ENCODE measurements around the gene CHRM4. TPM values are rescaled to one million over a fixed set of nuclear protein-coding genes. Genes with fewer than 3 reads are reported as not detected.

Gene CHRM4
- polyA plus RNA-seq, 3 donors = 0.16 to 0.34 (median 0.28) TPM

Other genes starting within 250 kb of the CHRM4 start
- 10 to 100 TPM; 12.8 to 18.0 (median 13.8) TPM for gene CREB3L1, start 114.1 kb downstream of the CHRM4 start, polyA plus RNA-seq (ENCODE audit: insufficient read length in 3 of 3)
- gene DGKZ, start 44.3 kb downstream of the CHRM4 start, polyA plus RNA-seq (ENCODE audit: insufficient read length in 3 of 3) = 10 to 100 TPM; 38.3 to 39.8 (median 38.9) TPM
- 1,000 to 10,000 TPM in 1 of 3 donors, 100 to 1,000 TPM in 2; 768 to 1,134 (median 903) TPM for gene MDK, start 10.1 kb downstream of the CHRM4 start, polyA plus RNA-seq (ENCODE audit: insufficient read length in 3 of 3)
- 10 to 100 TPM; 26.6 to 27.4 (median 27.1) TPM for gene AMBRA1, start 202.2 kb upstream of the CHRM4 start, polyA plus RNA-seq (ENCODE audit: insufficient read length in 3 of 3)
- gene HARBI1, start 225.5 kb upstream of the CHRM4 start, polyA plus RNA-seq (ENCODE audit: insufficient read length in 3 of 3) = 1 to 10 TPM; 4.2 to 5.6 (median 4.3) TPM
- 10 to 100 TPM; 60.8 to 79.8 (median 70.3) TPM for gene ATG13, start 225.8 kb upstream of the CHRM4 start, polyA plus RNA-seq (ENCODE audit: insufficient read length in 3 of 3)